SK-N-SH (cell line): ENCODE data around the gene TPCN2. TPM values are rescaled to one million over a fixed set of nuclear protein-coding genes. Genes with fewer than 3 reads are reported as not detected.
A peak's percentile ranks its signal among the peaks of the same experiment; 100 is the strongest.

Experiments
- CTCF ChIA-PET: fragments of 300-600, 350-600 bp; formaldehyde crosslinking; extraction: SDS; loops from one replicate; lab custom pipeline; 2021; lab: Yijun Ruan, JAX
- POLR2A ChIA-PET: fragments of 350-600 bp; sonication (Branson Sonifier 250); formaldehyde crosslinking; extraction: SDS; loops from one replicate; lab custom pipeline; 2020; ENCODE audit warnings: antibody characterized with exemption, inconsistent platforms; lab: Yijun Ruan, JAX
- DNase-seq: peaks from one replicate; pipeline ENCODE4 v3.0.0; 2012
- H2AFZ ChIP-seq: fragments of 200-600 bp; sonication (generic); 2 replicates; pipeline ENCODE4 v1.8.1; 2016; ENCODE audit warnings: antibody characterized with exemption, mild to moderate bottlenecking, low read depth
- H3F3A ChIP-seq: fragments of 200-600 bp; sonication (generic); replicated peaks from 2 replicates; pipeline ENCODE3; 2016; ENCODE audit warnings: antibody characterized with exemption, mild to moderate bottlenecking; ENCODE audit not compliant: insufficient read depth
- H3K27ac ChIP-seq, 2 experiments: fragments of 200-500 bp in 1 of 2; fragments of 200-600 bp in 1 of 2; sonication (Bioruptor generic) in 1 of 2; sonication (generic), shearing (Covaris generic) in 1 of 2; 2 replicates each; pipeline versions ENCODE4 v1.5.1 to v1.6.1; 2014 to 2016; ENCODE audit warnings: low read depth in 2 of 2, inconsistent platforms in 1 of 2, low read length in 1 of 2, mild to moderate bottlenecking in 1 of 2, mixed read lengths in 1 of 2
- H3K27me3 ChIP-seq: fragments of 200-600 bp; sonication (generic), shearing (Covaris generic); 2 replicates; pipeline ENCODE4 v1.6.1; 2016; ENCODE audit warnings: mixed run types; ENCODE audit not compliant: insufficient read depth
- H3K36me3 ChIP-seq, 2 experiments: fragments of 200-500 bp in 1 of 2; fragments of 200-600 bp in 1 of 2; sonication (Bioruptor generic) in 1 of 2; sonication (generic) in 1 of 2; replicated peaks in 1 of 2; 2 replicates each; pipeline versions ENCODE3 to v1.5.1; 2014 to 2016; ENCODE audit warnings: low read length in 1 of 2, mild to moderate bottlenecking in 1 of 2; ENCODE audit not compliant: insufficient read depth in 2 of 2, control insufficient read depth in 1 of 2
- H3K4me1 ChIP-seq, 2 experiments: fragments of 200-500 bp in 1 of 2; fragments of 200-600 bp in 1 of 2; sonication (Bioruptor generic) in 1 of 2; sonication (generic), shearing (Covaris generic) in 1 of 2; 2 replicates each; pipeline versions ENCODE4 v1.5.1 to v1.6.1; 2014 to 2016; ENCODE audit warnings: low read depth in 1 of 2, low read length in 1 of 2, mixed run types in 1 of 2; ENCODE audit not compliant: insufficient read depth in 2 of 2, control insufficient read depth in 1 of 2
- H3K4me2 ChIP-seq: fragments of 200-600 bp; sonication (generic), shearing (Covaris generic); 2 replicates; pipeline ENCODE4 v1.6.1; 2017; ENCODE audit warnings: mixed run types
- H3K4me3 ChIP-seq, 2 experiments: fragments of 200-500 bp in 1 of 2; fragments of 200-600 bp in 1 of 2; sonication (Bioruptor generic) in 1 of 2; sonication (generic), shearing (Covaris generic) in 1 of 2; 2 replicates each; pipeline versions ENCODE4 v1.5.1 to v1.8.1; 2014 to 2016; ENCODE audit warnings: low read depth in 2 of 2, inconsistent platforms in 1 of 2, low read length in 1 of 2, mild to moderate bottlenecking in 1 of 2, mixed read lengths in 1 of 2, moderate library complexity in 1 of 2
- H3K79me2 ChIP-seq: fragments of 200-600 bp; sonication (generic); 2 replicates; pipeline ENCODE4 v1.8.1; 2017; ENCODE audit warnings: mild to moderate bottlenecking; ENCODE audit not compliant: insufficient read depth
- H3K9ac ChIP-seq: fragments of 200-600 bp; sonication (generic); 2 replicates; pipeline ENCODE4 v1.6.1; 2017; ENCODE audit warnings: mixed run types
- H3K9me2 ChIP-seq: fragments of 200-600 bp; sonication (generic); 2 replicates; pipeline ENCODE4 v1.6.1; 2017; ENCODE audit warnings: mixed run types
- H3K9me3 ChIP-seq: fragments of 200-600 bp; sonication (generic); 2 replicates; pipeline ENCODE4 v1.6.1; 2017; ENCODE audit warnings: mixed run types, mild to moderate bottlenecking, moderate library complexity
- H4K20me1 ChIP-seq: fragments of 200-600 bp; sonication (generic); 2 replicates; pipeline ENCODE4 v1.6.1; 2017; ENCODE audit warnings: mild to moderate bottlenecking, mixed run types; ENCODE audit not compliant: insufficient read depth
- CHD2 ChIP-seq: fragments of 150-350 bp; IDR thresholded peaks from 2 replicates; pipeline ENCODE4 v1.6.1; 2018; ENCODE audit warnings: low read length; ENCODE audit not compliant: partially characterized antibody
- ELF1 ChIP-seq: IDR thresholded peaks from 2 replicates; pipeline ENCODE4 v1.4.0; 2012
- EP300 ChIP-seq, 2 experiments: IDR thresholded peaks; 2 replicates each; pipeline versions ENCODE4 v1.4.0 to v1.6.1; 2012; ENCODE audit warnings: borderline replicate concordance in 1 of 2, low read depth in 1 of 2, low read length in 1 of 2
- FOXJ3 ChIP-seq: sonication (generic); formaldehyde crosslinking; IDR thresholded peaks from 2 replicates; pipeline ENCODE4 v1.5.1; 2020; ENCODE audit warnings: mild to moderate bottlenecking, missing genetic modification reagents
- FOXM1 ChIP-seq: IDR thresholded peaks from 2 replicates; pipeline ENCODE4 v1.4.0; 2012; ENCODE audit warnings: low read depth, mild to moderate bottlenecking
- GABPA ChIP-seq: IDR thresholded peaks from 2 replicates; pipeline ENCODE4 v1.4.0; 2012; ENCODE audit warnings: low read depth, mild to moderate bottlenecking
- GATA2 ChIP-seq: sonication (generic); formaldehyde crosslinking; IDR thresholded peaks from 2 replicates; pipeline ENCODE4 v1.5.0; 2020; ENCODE audit warnings: mild to moderate bottlenecking, missing genetic modification reagents
- JUND ChIP-seq: IDR thresholded peaks from 2 replicates; pipeline ENCODE4 v1.4.0; 2012
- RFX5 ChIP-seq: IDR thresholded peaks from 2 replicates; pipeline ENCODE4 v1.6.1; 2012; ENCODE audit warnings: mild to moderate bottlenecking, improper control_type of control experiment, low read length
- TCF12 ChIP-seq: IDR thresholded peaks from 2 replicates; pipeline ENCODE4 v1.4.0; 2012
- YY1 ChIP-seq: IDR thresholded peaks from 2 replicates; pipeline ENCODE4 v1.4.0; 2012; ENCODE audit warnings: low read depth, mild to moderate bottlenecking
- WGBS: methylation state at CpG from one replicate; pipeline ENCODE4 v1.1.6; 2017; ENCODE audit warnings: low lambda C conversion rate; 5-methylcytosine and 5-hydroxymethylcytosine counted together
- polyA plus RNA-seq, 3 experiments: library from polyadenylated mRNA; depleted of rRNA; stranded (reverse); fragments of >200 nt; gene quantifications; 2 replicates each; pipeline ENCODE4 v1.2.3, GENCODE V29; 2012
- TF ChIP-seq, protein P1 (sequence below): IDR thresholded peaks from 2 replicates; pipeline ENCODE4 v1.6.1; 2012; ENCODE audit warnings: mild to moderate bottlenecking, low read depth, low read length, moderate library complexity
- TF ChIP-seq, protein P2 (sequence below): fragments of 150-350 bp; IDR thresholded peaks from 2 replicates; pipeline ENCODE4 v1.6.1; 2016; ENCODE audit warnings: mild to moderate bottlenecking, low read depth, low read length
- TF ChIP-seq, protein P3 (sequence below): fragments of 200-600 bp; sonication (generic); IDR thresholded peaks from 2 replicates; pipeline ENCODE4 v1.6.1; 2017; ENCODE audit warnings: antibody characterized with exemption, mild to moderate bottlenecking, moderate library complexity

The TPCN2 gene
- polyA plus RNA-seq, 1 of the 3 experiments (the other 2 are of a cell fraction), result 8.7 TPM

GRCh38 chr11:69010361-69010891, 38.3 kb upstream of the TPCN2 start (continued):
- TF ChIP-seq, protein P1, sequence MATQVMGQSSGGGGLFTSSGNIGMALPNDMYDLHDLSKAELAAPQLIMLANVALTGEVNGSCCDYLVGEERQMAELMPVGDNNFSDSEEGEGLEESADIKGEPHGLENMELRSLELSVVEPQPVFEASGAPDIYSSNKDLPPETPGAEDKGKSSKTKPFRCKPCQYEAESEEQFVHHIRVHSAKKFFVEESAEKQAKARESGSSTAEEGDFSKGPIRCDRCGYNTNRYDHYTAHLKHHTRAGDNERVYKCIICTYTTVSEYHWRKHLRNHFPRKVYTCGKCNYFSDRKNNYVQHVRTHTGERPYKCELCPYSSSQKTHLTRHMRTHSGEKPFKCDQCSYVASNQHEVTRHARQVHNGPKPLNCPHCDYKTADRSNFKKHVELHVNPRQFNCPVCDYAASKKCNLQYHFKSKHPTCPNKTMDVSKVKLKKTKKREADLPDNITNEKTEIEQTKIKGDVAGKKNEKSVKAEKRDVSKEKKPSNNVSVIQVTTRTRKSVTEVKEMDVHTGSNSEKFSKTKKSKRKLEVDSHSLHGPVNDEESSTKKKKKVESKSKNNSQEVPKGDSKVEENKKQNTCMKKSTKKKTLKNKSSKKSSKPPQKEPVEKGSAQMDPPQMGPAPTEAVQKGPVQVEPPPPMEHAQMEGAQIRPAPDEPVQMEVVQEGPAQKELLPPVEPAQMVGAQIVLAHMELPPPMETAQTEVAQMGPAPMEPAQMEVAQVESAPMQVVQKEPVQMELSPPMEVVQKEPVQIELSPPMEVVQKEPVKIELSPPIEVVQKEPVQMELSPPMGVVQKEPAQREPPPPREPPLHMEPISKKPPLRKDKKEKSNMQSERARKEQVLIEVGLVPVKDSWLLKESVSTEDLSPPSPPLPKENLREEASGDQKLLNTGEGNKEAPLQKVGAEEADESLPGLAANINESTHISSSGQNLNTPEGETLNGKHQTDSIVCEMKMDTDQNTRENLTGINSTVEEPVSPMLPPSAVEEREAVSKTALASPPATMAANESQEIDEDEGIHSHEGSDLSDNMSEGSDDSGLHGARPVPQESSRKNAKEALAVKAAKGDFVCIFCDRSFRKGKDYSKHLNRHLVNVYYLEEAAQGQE, result no peak
- TF ChIP-seq, all 33 proteins: peak for 0

GRCh38 chr11:69010964-69011623, 37.6 kb upstream of the TPCN2 start:
- peak; percentile 40 for DNase-seq
- Histone ChIP-seq H3K9me2 (no peaks in the 10 kb centered on the region), H2AFZ (no peak overlapping the region)
- WGBS, result 88% methylated on average over 37 of the region's 43 CpGs
- POLR2A ChIA-PET, result interaction anchor here (1.4 kb wide), 1 partner anchor 13 kb away, joined by 3 read pairs; no protein-coding TSS in a partner anchor
- TF ChIP-seq, protein P2, sequence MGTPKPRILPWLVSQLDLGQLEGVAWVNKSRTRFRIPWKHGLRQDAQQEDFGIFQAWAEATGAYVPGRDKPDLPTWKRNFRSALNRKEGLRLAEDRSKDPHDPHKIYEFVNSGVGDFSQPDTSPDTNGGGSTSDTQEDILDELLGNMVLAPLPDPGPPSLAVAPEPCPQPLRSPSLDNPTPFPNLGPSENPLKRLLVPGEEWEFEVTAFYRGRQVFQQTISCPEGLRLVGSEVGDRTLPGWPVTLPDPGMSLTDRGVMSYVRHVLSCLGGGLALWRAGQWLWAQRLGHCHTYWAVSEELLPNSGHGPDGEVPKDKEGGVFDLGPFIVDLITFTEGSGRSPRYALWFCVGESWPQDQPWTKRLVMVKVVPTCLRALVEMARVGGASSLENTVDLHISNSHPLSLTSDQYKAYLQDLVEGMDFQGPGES, result no peak
- TF ChIP-seq JUND (no peak), EP300 (IDR thresholded peaks at IDR 0.05; ENCODE audit: borderline replicate concordance in 1 of 2, low read depth in 1 of 2, low read length in 1 of 2) (no peak), FOXM1 (no peak), GATA2 (CRISPR knock-in tag) (no peak), GABPA (no peak), YY1 (no peak), RFX5 (no peak), CHD2 (no peak), TCF12 (no peak), FOXJ3 (CRISPR knock-in tag) (no peak), ELF1 (no peak)
- TF ChIP-seq, protein P1, result no peak
- TF ChIP-seq, protein P3, sequence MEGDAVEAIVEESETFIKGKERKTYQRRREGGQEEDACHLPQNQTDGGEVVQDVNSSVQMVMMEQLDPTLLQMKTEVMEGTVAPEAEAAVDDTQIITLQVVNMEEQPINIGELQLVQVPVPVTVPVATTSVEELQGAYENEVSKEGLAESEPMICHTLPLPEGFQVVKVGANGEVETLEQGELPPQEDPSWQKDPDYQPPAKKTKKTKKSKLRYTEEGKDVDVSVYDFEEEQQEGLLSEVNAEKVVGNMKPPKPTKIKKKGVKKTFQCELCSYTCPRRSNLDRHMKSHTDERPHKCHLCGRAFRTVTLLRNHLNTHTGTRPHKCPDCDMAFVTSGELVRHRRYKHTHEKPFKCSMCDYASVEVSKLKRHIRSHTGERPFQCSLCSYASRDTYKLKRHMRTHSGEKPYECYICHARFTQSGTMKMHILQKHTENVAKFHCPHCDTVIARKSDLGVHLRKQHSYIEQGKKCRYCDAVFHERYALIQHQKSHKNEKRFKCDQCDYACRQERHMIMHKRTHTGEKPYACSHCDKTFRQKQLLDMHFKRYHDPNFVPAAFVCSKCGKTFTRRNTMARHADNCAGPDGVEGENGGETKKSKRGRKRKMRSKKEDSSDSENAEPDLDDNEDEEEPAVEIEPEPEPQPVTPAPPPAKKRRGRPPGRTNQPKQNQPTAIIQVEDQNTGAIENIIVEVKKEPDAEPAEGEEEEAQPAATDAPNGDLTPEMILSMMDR, result no peak
- TF ChIP-seq, all 33 proteins: peak for 0
- no peaks in the 10 kb centered on the region for H3K27me3 ChIP-seq
- CTCF ChIA-PET, result interaction anchor here (1.0 to 4.6 kb wide), 5 partner anchors 9 to 90 kb away, joined by 4 to 26 read pairs (median 5); no protein-coding TSS in a partner anchor
- no peaks in the 10 kb centered on the region for H3F3A ChIP-seq
- H3K9me3 ChIP-seq, result no peaks in the 10 kb centered on the region
- H3K4me2 ChIP-seq, result no peak overlapping the region
- H3K27ac ChIP-seq, result no peak overlapping the region
- H3K4me3 ChIP-seq, result no peak overlapping the region
- no peaks in the 10 kb centered on the region for H4K20me1 ChIP-seq
- no peak overlapping the region for H3K9ac ChIP-seq
- peaks cover 28 to 53% of the 10 kb centered on the region in 2 experiments; a peak in 3 of 4 replicates for H3K4me1 ChIP-seq
- no peaks in the 10 kb centered on the region for H3K79me2 ChIP-seq
- H3K36me3 ChIP-seq, result no peaks in the 10 kb centered on the region
